NCI-H1092 treated with DMSO at 0.1 percent for 48 hours (cell line): Measurements from ENCODE around the gene TIMM17A.
"Not testable (repeated sequence)": the region's sequence is repeated elsewhere in the genome, so short reads cannot be mapped to it uniquely, and the experiment has no call there.

Experiments
- DNase-seq: peaks from one replicate; lab custom pipeline; 2025; lab: John Stamatoyannopoulos, UW

The TIMM17A gene

GRCh38 chr1:202016022-202016810, 60.9 kb downstream of the TIMM17A start:
- no peak for DNase-seq

GRCh38 chr1:202016811-202017748, 61.8 kb downstream of the TIMM17A start:
- no peak for DNase-seq

GRCh38 chr1:202017749-202018467, 62.6 kb downstream of the TIMM17A start:
- peak; percentile 47 for DNase-seq

- peak; percentile 78 for DNase-seq
Measured at GRCh38 chr1:202018468-202019234, 63.3 kb downstream of the TIMM17A start.

GRCh38 chr1:202019235-202019558, 63.9 kb downstream of the TIMM17A start:
- DNase-seq = not testable (repeated sequence)
